Limb (tissue), 2 donors: ENCODE data around the gene AGAP3.

ENCODE experiments used
- DNase-seq, 2 donors: peaks; one replicate each; pipeline ENCODE4 v3.0.0-alpha.2; 2016; ENCODE audit errors: extremely low spot score in 2 of 2

The AGAP3 gene

GRCh38 chr7:151107882-151108281 lies 21.6 kb downstream of the AGAP3 start:
- no peak for DNase-seq

GRCh38 chr7:151109094-151110048 lies 23.1 kb downstream of the AGAP3 start:
- no peak for DNase-seq

GRCh38 chr7:151110236-151110940 lies 24.1 kb downstream of the AGAP3 start:
- DNase-seq = no peak

- DNase-seq = peak; percentile 69 to 84
Measured at GRCh38 chr7:151110941-151111645, 24.8 kb downstream of the AGAP3 start.

- DNase-seq = no peak
Measured at GRCh38 chr7:151113344-151114150, 27.3 kb downstream of the AGAP3 start.

GRCh38 chr7:151114151-151115090 lies 28.1 kb downstream of the AGAP3 start:
- peak in 1 of 2 donors; percentile 52 for DNase-seq

GRCh38 chr7:151115121-151115835 lies 29.0 kb downstream of the AGAP3 start:
- DNase-seq = peak in 1 of 2 donors; percentile 59

- no peak for DNase-seq
Measured at GRCh38 chr7:151115836-151116418, 29.7 kb downstream of the AGAP3 start.

- no peak for DNase-seq
Measured at GRCh38 chr7:151116603-151117440, 30.5 kb downstream of the AGAP3 start.

- DNase-seq = no peak
Measured at GRCh38 chr7:151117565-151117964, 31.3 kb downstream of the AGAP3 start.

- no peak for DNase-seq
Measured at GRCh38 chr7:151118108-151119054, 32.1 kb downstream of the AGAP3 start.

- DNase-seq = no peak
Measured at GRCh38 chr7:151119055-151119415, 32.8 kb downstream of the AGAP3 start.

GRCh38 chr7:151119902-151120301 lies 33.6 kb downstream of the AGAP3 start:
- no peak for DNase-seq

- DNase-seq = no peak
Measured at GRCh38 chr7:151120896-151121295, 34.6 kb downstream of the AGAP3 start.

GRCh38 chr7:151121380-151122170 lies 35.3 kb downstream of the AGAP3 start:
- DNase-seq = no peak

GRCh38 chr7:151122276-151122675 lies 36.0 kb downstream of the AGAP3 start:
- no peak for DNase-seq
